ENCODE data around the gene ANKRD33B.

GRCh38 chr5:10686890-10687289 lies 123.0 kb downstream of the ANKRD33B start:
- TF ChIP-seq EP300 (IDR thresholded peaks at IDR 0.05) (no peak), CTCF (IDR thresholded peaks at IDR 0.05) (no peak)

Data from upper lobe of left lung (tissue), 4 donors.